Lower leg skin (tissue), 3 donors: ENCODE data around the gene LRRC43.

Source experiments
- CTCF ChIP-seq, 3 donors: fragments of 450-650 bp; IDR thresholded peaks; one replicate each; pipeline ENCODE4 v1.5.1; 2016; ENCODE audit warnings: antibody characterized with exemption in 3 of 3, mild to moderate bottlenecking in 3 of 3, moderate library complexity in 2 of 3
- POLR2A ChIP-seq, 2 donors: fragments of 450-650 bp; IDR thresholded peaks; one replicate each; pipeline ENCODE4 v1.6.1; 2016 to 2017; ENCODE audit warnings: antibody characterized with exemption in 2 of 2, mild to moderate bottlenecking in 1 of 2, moderate library complexity in 1 of 2

GRCh38 chr12:122137681-122138080, 45.2 kb upstream of the LRRC43 start:
- no peak for TF ChIP-seq CTCF (IDR thresholded peaks at IDR 0.05)
- TF ChIP-seq POLR2A (IDR thresholded peaks at IDR 0.05) = no peak
